Activated T-cell treated with anti-CD3 and anti-CD28 coated beads for 4 hours (primary cell): ENCODE results near the gene E2F1.
A peak's percentile ranks its signal among the peaks of the same experiment; 100 is the strongest.

Source experiments
- DNase-seq: peaks from one replicate; pipeline ENCODE4 v3.0.0-alpha.2; 2020

Gene E2F1

DNA sequence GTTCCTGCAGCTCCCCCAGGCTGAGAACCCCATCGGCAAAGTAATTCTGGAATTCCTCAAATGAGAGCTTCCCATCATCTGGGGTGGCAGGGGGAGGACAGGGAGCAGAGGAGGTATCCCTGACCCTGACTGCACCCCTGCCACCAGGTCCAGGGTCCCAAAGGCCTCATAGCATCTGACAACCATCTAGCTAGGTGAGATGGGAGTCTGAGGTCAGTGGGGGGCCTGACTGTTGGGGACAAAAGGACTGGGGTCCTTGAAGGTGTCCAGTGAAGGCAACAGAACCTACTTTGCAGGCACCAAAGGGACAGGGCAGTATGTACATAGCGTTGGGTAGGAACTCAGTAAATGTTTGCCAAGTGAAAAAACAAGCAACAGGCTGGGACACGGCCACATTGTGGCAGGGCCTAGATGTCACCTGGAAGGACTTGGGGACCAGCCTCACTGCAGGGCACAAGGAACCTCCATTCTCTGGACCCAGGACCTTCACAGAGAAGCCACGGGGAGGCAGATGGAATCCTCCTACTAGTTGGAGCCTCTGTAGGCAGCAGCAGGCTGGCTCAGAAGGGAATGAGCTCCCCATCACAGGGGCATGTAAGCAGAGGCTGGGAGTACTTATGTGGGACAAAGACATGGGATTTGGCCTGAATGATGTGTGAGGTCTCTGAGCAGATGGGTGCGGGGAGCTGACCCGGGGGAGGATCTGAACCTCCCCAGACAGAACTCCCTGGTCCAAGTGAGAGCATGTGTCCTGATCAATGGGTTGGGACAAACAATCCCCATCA, 15.3 kb downstream of the E2F1 start:
- DNase-seq: no peak

DNA sequence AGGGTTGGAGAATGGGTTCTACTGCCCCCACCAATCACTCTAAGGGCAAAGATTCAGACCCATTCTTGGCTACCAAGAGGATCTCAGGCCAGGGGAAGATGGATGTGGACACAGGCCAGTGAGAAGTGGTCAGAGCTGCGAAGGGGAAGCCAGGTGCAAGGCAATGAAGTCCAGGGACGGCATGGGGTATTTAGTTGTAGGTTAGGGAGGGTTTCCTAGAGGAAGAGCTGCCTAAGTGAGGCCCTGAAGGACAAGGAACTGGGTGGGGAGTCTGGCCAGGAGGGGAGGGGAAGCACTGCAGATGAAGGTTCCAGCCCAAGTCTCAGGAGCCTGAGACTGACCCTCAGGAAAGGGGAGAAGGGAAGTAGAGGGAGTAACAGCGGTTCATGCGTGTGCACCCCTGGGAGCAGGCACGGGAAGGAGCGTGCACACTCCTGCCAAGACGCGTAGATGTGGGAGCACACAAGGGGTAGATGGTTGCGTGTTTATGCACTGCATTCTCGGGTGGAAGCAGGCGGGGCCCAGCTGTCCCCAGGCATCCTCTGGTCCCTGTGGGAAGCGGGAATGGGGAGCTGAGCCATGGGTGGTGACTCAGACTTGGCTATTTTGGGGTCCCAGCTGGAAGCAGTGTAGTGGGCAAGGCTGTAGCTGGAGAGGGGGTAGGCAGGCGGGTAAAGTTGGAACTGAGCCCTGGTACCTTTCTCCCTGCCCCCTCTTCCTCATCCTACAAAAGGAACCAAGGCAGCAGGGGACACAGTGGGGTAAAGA, 16.1 kb downstream of the E2F1 start:
- DNase-seq: no peak

DNA sequence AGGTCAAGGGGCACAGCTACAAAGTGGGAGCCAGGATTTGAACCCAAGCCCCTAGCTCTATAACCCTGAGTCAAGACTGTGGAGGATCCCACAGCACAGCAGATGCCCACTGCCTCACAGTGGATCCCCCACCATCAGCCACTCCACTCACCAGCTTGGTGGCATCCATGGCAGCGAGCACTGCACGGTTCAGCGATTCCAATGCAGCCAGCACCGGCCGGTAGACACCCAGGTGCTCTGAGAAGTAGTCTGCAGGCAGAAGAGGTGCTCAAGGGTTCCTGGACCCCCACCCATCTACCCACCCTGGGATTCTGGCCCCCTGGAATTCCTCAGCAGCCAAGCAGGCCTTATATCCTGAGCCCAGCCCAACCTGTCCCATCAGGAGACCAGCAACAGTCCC, 17.0 kb downstream of the E2F1 start:
- DNase-seq: no peak

DNA sequence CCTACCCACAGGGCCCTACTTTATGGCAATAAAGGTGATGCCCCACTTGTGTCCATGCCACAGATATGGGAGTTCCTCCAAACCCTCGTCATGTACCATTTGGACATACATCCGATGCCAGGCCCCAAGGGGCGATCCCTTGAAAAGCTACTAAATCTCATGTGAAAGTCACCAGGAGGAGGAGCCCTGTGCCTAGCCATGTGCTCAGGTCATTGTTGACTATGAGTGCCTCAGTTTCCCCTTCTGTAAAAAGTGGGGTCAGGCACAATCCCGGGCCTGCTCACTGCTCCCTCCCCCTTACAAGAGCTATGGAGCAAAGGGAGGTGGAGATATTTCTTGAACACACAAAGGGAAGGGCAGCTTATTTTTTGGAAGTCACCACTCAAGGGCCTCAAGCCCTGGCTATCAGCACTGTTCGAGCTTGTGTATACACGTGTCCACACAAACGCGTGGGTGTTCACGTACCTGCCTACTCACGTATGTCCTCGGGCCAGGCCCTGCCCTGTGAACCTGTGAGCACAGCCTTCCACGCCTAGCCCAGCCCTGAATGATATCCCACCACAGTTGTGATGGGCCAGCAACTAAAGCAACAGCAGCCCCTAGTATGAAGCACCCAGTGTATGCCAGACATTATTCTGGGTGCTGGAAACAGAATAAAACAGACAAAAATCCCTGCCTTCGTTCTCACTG, 17.6 kb downstream of the E2F1 start:
- DNase-seq: no peak

DNA sequence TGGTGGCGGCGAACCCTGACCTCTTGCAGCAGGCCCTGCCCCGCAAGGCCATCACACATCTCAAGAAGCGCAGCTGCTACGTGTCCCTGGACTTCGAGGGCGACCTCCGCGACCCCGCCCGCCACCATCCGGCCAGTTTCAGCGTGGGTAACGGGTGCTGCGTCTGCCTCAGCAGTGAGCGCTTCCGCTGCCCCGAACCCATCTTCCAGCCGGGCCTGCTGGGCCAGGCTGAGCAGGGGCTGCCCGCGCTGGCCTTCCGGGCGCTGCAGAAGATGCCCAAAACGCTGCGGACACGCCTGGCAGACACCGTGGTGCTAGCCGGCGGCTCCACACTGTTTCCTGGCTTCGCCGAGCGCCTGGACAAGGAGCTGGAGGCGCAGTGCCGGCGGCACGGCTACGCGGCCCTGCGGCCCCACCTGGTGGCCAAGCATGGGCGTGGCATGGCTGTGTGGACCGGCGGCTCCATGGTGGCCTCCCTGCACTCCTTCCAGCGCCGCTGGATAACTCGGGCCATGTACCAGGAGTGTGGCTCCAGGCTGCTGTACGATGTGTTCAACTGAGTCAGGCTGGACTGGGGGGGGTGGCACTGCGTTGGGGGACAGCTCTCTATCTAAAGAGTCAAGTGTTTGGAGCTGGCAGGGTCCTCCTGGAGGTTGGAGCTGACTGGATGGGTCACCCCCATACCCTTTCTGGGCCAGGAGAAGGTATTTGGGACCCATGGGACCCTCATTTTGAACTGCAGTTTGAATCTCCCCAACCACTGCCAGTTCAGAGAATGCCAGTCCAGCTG, 18.3 kb downstream of the E2F1 start:
- DNase-seq: peak; percentile 64

DNA sequence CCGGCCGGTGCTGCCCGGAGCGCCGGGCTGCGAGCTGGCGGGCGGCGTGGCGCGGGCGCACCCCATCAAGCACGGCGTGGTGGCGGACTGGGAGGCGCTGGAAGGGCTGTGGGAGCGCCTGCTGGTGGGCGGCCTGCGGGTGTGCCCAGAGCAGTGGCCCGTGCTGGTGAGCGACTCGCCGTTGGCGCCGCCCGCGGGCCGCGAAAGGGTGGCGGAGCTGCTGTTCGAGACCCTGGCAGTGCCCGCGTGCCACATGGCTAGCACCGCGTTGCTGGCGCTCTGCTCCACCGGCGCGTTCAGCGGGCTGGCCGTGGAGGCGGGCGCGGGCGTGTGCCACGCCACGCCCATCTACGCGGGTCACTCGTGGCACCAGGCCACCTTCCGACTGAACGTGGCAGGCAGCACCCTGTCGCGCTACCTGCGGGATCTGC, 18.9 kb downstream of the E2F1 start:
- DNase-seq: peak; percentile 30

DNA sequence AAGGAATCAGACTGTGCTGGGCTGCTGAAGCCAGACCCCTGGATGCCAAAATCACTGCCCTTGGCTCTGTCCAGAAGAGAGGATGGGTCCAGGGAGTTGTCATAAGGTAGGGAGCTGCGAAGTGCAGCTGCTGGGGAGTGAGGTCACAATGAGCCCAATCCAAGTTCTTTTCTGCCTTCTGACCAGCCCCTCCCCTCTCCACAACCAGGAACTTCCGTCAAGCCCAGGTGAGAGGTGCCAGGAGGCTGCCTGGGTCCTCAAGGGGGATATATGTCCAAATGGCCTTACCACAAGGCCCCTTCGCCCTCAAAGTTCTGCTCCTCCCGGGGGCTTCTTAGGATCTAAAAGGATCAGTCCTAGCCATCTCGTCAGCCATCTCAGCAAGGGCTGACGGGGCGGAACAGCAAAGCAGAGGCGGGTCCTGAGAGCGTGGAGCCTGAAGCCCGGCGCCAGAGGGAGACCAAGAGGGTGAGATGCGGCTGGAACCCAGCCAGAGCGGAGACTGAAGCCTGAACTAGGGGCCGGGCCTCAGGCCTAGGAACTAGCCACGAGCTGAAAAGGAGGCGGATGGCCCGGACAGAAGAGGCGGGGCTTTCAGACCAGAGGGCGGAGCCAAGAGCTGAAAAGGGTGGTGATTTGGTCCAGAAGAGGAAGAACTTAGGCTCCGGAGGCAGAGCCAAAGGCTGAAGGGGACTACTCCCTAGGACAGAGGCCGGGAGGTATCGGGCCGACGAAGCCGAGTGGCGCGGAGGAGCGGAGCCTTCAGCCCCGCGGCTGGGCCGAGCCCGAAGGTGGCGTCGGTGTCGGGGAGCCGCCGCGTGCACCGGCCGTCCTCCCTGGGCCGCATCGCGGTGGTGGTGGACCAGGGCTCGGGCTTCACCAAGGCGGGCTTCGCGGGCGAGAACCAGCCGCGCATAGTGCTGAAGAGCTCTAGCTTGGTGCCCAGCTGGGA, 19.6 kb downstream of the E2F1 start, which contains the start of gene ACTL10:
Gene ACTL10 (plus strand): TSS at position 651 of the 952 bp plus-strand sequence. CDS start 555 bp downstream, outside the sequence.
- DNase-seq: peak; percentile 71

DNA sequence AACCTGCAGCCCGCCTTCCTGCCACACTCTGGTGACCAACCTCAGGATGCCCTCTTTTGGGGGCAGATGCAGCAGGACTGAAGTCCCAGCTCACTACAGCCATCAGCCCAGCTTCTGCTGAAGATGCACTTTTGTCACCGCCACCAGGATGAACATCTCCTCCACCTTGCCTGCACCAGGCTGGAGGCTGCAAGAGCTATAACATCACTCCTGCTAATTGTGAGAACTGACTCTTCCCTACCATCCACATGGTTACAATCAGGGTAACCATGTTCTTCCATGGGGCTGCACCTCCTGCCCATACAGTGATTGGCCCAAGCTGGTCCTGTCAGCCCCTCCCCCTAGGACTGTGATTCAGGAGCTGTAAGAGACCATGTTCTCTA, 21.4 kb downstream of the E2F1 start:
- no peak for DNase-seq

DNA sequence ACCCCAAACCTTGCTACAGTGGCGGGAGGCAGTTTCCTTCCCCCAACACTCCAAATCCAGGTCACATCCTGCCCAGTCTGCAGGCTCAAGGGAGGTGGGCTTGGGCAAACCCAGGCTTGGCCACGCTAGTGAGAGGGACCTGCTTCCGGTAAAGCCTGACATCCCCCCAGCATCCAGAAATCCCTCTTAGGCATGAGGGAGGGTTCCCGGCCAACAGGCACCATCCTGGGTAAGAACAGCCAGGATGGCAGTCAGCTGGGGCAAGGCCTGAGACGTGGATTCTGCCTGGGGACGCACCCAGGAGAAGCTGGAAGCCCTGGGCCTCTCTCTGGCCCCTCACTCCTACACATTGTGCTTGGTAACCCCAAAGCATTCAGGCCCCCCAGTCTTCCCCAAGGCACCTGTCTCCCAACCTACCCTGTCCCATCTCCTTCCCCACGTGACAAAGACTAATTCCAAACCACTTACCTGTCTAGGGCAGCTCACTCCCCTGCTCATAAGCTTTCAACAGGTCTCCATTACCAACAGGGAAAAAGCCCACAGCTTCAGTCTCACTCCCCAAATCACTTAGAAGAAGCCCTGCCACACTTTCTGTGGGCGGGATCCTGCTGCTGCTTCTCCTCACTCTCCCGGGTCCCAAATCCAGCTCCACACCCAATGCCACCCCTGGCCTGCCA, 22.0 kb downstream of the E2F1 start:
- DNase-seq: no peak

DNA sequence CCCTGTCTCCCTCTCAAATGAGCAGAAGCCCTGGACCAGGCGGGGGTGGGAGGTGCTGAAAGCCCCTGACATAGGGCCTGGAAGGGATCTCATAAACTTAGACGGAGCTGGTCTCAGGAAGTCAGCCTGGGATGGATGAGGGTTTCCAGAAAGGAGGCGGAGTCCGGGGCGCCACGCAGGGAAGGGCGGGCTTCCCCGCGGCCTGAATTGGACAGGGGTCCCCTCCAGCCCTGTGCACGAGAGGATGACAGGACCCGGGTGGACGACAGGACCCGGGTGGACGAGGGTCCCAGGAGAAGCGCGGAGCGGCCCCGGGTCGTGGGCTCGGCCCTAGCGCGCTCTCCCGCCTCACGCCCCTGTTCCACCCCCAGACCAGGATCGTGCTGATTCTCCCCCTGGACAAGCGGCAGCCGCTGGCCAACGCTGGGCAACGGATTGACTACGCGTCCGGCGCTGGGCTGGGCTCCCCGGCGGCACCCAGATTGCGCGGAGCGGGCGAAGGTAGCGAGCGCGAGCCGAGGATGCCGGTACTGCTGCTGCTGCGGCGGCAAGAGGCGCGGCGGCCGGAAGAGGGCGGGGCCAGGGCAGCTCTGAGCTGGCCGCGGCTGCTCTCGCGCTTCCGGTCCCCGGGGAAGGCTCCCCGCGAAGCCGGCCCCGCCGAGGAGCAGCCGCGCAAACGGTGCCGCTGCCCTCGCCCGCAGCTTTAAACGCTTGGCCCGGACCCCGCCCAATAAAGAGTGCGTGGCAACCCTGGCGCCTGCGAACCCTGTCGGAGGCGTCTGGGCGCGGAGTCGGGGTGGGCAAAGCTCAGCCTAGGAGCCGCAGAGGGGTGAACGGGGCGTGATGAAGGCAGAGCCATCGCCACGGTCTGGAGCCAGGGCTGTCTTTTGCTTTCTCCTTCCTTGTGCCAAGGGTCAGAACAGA, 22.8 kb downstream of the E2F1 start:
- peak; percentile 65 for DNase-seq

DNA sequence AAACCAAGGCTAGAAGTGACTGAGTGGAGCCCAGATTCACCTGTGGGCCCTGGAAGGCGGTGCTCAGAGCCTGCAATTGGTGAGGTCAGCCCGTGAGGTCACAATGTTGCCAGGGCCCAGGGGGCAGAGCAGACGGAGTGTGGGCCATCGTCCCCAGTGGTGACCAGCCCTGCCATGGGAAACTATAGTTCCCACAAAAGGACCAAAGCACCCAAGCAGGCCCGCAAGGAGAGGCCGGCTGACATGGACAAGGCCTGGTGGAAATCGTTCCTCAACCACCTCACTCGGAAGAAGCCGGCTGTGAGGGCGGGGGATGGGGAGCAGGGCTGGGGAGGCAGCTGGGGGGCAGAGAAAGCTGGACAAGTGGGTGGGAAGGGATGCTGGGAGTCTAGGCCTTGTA, 24.0 kb downstream of the E2F1 start, which contains the start of gene C20orf144:
Gene C20orf144 (plus strand): TSS at position 156 of the 400 bp plus-strand sequence. CDS start 19 bp downstream, at position 175.
- DNase-seq: no peak

DNA sequence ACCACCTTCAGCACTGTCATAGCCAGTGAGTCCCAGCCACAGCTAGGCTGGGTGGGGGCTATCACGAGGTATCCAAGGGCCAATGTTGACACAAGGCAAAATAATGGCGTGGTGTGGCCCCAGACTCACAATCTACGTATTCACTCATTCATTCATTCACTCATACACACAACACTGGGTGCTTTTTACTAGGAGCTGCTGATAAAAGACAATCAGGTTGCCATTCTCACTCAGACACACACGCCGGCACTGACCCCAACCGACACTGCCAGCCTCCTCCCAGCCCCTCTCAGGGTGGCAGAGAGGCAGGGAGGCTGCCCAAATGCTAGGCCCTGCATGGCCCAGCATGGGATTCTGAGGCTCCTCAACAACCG, 25.5 kb downstream of the E2F1 start:
- DNase-seq: no peak

DNA sequence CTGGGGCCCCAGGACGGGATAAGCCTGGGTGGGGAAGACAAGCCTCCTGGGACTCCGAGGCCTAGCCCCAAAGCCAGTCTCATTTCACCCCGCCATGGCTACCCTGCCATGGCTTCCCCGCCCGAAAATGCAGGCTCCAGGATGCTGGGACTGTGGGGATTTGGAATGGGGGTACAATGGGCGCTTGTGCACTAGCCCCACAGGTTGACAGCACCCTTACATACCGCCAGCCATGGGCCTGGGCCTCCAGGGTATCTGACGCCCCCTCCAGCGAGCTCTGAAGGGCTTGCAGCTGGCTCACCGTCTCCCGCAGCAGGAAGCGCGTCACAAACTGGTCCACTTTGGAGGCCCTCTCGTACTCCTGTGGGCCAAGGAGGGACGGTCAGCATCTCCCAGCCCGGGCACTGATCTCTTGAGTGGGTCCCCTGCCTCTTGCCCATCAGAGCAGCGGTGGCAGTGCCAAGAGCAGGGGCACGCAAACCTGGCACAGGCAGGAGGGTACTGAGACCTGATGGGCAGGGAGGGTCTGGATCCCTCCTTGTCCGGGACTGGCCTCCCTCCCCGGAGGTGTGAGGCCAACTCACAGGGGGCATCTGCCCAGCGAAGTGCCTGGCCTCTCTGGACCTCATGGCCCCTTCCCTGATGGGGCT, 26.0 kb downstream of the E2F1 start:
- no peak for DNase-seq

DNA sequence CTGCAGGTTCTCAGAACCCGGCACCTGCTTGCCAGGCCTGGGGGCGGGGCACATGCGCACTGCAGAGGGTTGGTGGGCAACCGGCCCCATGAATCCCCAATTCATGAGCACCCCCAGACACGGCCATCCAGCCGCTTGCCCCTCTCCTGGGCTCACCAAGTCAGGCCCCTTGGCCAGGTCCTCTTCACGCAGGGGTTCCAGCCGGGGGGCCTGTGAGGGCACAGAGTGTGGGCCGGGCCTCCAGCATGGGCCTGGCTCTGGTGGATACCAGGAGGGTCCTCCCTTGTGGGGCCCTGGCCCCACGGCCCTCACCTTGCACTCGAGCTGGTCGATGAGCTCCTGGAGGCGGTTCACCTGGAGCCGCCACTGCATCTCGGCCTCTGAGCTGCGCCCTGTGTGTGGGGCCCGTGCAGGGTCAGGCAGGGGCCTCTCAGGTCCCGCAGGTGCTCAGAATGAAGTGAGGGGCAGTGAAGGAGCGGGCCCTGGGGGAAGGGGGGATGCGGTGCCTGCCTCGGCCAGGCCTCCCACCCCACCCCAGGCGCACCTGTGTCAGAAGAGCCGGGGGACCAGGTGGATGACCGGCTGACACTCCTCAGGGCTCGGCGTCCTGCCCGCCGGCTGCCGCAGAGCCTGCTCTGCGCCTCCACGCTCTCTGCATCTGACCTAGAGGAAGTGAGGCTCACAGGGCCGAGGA, 26.7 kb downstream of the E2F1 start:
- DNase-seq: no peak

DNA sequence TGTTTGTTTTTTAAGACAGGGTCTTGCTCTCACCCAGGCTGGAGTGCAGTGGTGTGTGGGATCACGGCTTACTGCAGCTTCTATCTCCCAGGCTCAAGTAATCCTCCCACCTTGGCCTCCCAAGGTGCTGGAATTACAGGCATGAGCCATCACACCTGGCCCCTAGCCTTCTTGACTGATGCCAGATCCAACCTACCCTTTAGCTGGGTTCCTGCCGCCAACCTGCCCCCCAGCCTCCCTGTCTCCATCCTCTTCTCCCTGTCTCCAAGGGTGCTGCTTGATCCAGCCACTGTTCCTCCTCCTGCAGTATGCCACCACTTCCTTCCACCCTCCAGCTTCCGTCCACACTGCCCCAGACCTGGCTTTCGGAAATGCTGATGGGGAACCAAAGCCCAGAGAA, 27.3 kb downstream of the E2F1 start:
- DNase-seq: no peak

DNA sequence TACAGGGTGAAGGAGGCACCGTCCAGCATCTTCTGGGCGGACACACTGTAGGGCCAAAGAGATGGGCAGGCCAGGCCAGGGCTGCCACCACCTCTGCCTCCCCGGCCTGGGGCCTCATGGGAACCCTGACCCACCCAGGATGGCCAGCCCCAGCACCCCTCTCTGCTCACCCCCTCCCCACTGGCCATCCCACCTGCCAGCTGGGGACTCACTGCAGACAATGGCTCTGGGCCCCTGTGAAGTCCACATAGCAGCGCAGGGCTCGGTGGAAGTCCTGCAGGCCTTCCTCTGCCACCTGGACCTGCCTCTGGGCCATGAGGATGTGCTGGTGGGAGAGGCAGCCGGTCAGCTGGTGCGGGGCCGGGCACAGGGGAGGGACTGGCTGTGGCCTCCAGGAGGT, 27.7 kb downstream of the E2F1 start:
- no peak for DNase-seq

DNA sequence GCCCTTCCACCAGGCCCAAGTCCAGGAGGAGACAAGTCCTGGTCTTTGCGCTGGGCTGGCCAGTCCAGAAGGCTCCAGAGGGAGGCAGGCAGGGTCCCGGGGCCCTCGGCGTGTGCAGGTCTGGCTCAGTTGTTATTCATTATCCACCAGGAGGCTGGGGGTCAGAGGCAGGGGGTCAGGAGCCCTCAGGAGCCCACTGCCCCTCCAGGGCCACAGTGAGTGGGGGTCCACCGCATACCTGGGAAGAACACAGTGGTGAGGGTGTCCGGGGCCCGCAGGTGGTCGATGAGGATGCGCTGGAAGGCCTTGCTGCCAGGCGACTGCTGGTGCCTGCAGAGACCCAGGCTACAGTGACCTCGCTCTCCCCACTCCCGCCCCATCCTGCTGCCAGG, 28.5 kb downstream of the E2F1 start:
- no peak for DNase-seq
